Fibroblast of skin of right biceps (primary cell): ENCODE results near the gene ACSL3.
A peak's percentile ranks its signal among the peaks of the same experiment; 100 is the strongest.

Experiments used
- DNase-seq: peaks from one replicate; pipeline ENCODE4 v3.0.0-alpha.2; 2013

The ACSL3 gene

GRCh38 chr2:222944552-222944951 lies 83.7 kb downstream of the ACSL3 start:
- DNase-seq: peak; percentile 32

DNA sequence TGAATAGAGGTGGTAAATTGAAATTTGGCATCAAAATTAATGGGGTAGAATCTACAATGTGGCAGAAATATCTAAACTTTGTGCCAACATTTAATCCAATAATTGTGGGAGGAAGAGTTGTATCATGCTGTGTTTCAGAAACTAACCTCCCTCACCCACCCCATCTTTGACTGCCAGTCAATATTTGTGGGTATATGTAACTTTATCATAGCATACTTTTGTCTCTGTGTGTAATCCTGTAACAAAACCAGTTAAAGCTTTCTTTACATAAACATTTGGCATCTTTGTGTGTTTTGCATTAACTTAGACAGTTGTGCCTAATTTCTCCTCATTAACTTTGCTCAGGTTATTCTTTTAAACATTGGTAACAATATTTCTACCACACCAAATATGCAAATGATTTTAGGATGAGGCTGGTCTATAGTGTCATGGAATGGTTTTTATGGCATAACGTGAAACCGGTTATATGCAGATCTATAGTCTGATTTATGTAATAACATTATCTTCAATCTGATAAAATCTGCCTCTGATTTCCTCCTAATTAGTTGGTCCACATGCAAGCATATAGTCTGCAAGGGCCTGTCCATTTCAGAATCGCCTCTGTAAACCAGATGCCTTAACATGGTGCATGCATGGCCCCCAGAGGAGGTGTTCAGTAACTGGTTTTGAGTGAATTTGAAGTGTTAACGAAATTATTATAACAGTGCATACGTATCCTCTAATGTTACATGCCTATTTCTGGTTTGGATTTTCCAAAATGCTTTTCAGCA lies 84.3 kb downstream of the ACSL3 start:
- DNase-seq: no peak

DNA sequence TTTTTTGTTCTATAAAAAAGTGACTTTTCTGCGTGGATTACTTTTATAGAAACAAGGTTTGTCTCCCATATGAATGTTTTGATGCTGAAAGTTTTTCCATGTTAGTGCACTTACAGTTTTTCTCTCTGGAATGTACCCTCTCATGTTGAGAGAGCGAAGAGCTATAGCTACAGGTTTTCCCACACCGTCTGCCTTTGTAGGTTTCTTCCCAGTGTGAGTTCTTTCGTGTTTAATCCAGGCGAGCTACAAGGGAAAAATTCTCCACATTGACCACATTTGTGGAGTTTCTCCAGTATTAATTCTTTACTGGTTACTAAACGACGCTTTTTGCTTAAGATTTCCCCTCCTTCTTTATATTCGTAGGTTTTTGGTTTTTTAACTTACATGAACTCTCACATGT lies 85.1 kb downstream of the ACSL3 start:
- DNase-seq: peak; percentile 30

GRCh38 chr2:222946700-222947287 lies 86.0 kb downstream of the ACSL3 start:
- peak; percentile 56 for DNase-seq

DNA sequence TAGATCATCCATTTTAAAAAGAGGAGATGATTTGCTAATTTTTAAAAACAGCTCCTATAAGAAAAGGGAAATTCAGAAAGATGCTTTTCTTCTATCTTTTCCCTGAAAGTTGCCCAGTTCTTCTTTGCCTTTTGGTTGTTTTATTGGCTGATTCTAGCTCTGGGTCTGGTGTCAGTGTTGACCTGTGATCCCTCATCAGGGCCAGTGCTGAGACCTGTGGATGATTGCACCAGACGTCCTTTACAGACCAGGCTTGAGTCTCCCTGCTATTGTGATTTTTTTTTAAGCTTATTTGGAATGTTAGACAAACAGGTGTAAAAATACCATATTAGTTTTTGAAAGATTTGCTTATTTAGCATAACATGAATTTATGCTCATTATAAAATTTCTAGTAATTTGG lies 88.2 kb downstream of the ACSL3 start:
- no peak for DNase-seq

DNA sequence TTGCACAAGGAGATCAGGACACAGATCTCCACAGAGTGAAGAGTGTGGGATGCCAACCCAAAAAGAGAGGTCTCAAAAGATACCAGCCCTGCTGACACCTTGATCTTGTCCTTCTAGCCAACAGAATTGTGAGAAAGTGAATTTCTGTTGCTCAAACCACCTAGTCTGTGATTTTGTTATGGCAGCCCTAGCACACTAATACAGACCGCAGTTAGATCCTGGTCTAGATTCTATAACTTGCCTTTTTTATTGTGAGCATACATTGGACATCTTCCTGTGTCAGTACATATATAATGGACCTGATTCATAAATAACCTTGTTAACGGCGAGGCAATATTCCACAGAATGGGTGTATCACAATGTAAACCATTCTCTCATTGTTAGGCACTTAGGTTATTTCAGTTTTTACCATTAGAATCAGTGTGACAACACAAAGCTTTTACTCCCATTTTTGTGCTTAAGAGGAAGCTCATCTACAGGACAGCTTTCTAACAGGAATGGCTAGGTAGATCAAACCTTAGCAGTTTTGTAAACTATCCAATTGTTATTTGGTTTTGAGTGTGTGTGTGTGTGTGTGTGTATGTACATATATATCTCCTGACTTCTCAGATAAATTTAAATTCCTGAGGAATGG lies 89.0 kb downstream of the ACSL3 start:
- no peak for DNase-seq

DNA sequence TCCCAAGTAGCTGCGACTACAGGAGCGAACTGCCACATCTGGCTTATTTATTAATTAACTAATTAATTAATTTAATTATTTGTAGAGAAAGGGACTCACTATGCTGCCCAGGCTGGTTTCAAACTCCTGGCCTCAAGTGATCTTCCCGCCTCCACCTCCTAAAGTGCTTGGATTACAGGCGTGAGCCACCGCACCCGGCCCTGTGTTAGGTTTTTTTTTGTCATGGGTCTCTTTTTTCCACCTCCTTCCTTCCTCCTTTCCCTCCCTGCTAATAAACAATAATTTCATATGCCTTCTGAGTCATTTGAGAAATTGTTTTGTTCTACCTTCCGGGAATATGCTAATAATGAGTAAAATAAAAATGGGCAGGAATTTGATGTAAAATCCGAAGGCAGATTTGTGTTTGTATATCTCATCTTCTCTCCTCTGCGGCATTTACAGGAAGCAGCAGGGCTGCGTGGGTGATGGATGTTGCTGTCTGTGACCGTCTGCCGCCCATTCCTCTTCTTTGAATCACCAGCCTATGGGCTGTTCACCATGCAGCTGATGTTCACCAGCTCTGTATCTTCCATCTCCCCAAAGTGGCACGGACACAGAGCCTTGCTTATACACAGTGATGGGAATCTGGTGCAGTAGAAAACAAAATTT lies 89.9 kb downstream of the ACSL3 start:
- DNase-seq: peak; percentile 91

DNA sequence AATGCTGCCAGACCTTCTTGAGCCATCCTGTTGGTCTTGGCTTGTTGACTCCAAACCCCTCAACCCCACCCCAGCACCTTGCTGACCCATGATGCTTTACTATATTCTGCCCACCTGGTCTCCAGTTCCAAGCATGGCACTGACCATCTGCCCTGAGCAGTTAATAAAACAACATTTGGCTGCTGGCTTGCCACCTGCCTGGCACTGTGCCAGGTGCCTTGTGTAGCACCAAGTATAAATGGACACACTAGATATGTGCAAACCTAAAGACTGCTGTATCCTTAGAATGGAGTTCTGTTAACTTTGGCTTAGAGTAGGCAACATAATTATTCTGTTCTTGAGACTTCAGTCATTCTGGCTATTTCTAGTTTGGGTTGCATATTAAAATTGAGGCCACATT lies 91.4 kb downstream of the ACSL3 start:
- DNase-seq: no peak

DNA sequence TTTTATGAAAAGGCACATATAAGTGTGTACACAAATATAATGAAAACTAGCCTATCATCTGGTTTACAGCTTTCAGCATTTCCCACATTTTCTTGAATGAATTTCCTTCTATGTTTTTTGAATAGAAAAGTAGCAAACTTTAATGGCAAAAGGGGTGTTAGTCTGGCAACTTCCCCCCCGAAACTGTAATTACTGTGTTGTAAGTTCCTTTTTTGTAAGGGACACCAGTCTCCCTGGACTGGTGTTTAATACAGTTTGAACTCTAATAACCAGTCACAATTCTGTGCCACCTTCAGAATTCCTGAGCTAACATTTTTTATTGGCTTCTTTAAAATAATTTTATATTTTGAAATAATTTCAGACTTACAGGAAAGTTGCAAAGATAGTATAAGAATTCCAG lies 94.2 kb downstream of the ACSL3 start:
- DNase-seq: no peak

DNA sequence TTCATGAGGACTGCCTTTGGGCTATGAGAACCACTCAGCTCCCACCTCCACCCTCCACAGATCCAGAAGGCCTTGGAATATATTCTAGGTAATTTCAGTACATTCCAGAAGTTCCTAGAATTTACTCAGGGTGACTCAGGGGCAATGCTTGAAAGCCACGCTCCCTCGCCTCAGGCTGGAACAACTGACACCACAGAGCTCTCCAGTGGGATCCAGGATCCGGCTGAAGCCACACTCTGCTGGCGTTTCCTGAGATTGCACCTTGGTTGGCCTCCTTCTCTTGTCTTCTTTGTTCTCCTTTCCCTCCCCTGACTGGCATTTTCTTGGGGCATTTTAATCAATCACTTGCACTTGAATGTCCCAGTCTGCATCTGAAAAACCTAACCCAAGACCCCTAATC lies 98.5 kb downstream of the ACSL3 start:
- DNase-seq: peak; percentile 95

GRCh38 chr2:222960126-222960525 lies 99.3 kb downstream of the ACSL3 start:
- DNase-seq: peak; percentile 77

DNA sequence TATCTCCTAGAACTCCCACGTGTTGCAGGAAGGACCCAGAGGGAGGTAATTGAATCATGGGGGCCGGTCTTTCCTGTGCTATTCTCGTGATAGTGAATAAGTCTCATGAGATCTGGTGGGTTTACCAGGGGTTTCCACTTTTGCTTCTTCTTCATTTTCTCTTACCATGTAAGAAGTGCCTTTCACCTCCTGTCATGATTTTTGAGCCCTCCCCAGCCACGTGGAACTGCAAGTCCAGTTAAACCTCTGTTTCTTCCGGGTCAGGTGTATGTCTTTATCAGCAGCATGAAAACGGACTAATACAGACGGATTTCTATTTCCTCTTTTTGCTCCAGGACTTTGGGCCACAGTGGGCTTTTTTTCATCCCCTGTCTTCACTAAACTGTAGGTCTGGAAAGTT lies 102.8 kb downstream of the ACSL3 start:
- DNase-seq: no peak

GRCh38 chr2:222964376-222965031 lies 103.7 kb downstream of the ACSL3 start:
- DNase-seq: no peak

DNA sequence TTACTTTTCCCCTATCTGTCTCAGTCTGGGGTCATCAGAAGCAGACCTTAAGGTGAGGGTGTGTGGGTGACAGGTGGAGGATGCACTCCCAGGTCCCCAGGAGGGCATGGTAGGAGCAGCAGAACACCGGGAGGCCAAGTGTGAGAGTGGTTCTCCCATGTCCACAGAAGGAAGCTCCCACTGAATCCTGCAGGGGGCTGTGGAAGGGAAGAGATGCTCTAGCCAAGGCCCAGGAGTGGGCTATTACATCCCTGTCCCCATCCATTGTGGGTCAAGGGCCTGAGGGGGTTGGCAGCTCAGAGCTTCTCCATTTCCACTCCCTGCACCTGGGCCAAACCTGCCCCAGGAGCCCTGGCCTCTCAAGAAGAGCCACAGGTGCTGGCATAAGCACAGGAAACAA lies 104.7 kb downstream of the ACSL3 start:
- no peak for DNase-seq

DNA sequence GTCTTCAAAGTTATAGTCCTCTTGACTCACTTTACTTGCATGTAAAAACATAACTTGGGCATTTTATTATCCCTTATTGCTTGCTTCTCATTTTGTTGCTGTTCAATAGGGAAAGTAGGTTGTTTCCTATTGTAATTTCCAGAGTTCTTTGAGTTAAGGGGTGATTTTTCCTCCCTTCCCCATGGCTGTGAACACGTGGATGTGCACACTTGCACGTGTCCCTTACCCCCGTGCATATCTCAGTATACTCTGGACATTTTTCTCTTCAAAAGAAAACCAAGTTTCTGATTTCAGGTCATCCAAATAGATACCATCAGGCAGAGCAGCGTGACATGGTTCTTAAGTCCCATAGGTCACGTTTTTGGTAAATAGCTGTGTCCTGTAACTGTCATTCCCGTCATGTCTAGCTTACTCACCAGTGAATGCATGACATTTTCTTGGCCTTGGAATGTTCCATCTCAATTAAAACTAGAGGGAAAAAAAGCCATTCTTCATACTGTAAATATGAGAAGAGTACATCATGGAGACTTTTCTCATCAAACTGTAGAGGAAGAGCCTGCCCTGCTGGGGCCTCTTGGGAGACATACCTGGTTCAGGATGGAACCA lies 107.8 kb downstream of the ACSL3 start:
- no peak for DNase-seq

DNA sequence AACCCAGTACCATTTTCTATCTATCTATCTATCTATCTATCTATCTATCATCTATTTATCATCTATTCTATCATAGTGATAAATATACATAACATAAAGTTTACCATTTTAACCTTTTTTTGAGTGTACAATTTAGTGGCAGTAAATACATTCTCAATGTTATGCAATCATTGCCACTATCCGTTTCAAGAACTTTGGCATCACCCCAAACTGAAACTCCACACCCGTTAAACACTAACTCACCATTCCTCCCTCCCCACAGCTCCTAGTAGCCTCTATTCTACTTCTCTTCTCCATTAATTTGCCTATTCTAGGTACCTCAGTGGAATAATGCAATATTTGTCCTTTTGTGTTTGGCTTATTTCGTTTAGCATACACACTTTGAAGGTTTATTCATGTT lies 108.7 kb downstream of the ACSL3 start:
- peak; percentile 63 for DNase-seq

DNA sequence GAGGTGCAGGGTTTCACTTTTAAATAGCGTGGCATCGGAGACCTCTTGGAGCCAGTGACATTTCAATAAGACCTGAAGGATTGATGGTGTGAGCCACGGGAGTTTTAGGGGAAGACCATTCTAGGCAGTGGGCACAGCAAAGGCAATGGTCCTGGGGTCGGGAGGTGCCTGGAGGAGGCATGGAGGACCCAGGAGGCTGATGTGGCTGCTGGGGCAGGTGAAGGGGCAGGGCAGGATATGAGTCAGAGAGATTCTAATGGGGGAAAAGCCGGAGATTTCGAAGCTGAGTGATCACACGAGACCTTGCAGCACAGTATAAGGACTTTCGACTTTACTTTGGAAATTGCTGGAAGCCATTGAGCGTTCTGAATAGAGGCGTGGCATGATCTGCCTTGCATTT lies 111.6 kb downstream of the ACSL3 start:
- DNase-seq: no peak

DNA sequence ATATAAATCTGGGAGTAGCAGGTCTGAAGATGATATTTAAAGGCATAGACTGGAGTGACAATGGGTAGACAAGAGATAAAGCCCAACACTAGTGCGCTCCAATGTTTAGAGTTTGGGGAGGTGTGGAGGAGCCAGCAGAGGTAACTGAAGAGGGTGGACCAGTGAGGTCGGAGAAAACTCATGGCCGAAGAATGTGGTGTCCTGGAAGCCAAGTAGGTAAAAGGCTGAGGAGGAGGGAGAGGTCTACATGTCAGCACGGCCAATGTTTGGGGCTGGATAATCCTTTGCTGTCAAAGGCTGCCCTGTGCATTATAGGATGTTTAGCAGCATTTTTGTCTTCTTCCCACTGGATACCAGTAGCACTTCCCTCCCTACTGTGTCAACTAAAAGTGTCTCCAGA lies 112.4 kb downstream of the ACSL3 start:
- peak; percentile 50 for DNase-seq

DNA sequence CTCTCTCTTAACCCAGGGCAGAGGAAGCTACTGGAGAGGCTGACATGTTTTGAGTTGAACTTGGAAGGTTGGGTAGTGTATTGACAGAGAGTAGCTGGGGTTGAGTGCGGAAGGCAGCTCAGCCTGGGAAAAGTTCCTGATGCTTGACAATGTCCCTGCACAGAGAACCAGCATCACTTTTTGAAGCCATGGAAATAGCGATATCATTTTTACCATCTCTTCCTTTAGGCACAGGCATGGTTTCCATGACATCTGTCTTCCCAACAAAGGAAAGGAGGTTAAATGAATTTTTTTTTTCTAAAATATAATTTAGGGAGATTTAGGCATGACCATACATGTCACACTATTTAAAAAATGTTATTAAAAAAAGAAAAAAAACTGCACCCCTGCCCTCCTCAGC lies 112.9 kb downstream of the ACSL3 start:
- no peak for DNase-seq

DNA sequence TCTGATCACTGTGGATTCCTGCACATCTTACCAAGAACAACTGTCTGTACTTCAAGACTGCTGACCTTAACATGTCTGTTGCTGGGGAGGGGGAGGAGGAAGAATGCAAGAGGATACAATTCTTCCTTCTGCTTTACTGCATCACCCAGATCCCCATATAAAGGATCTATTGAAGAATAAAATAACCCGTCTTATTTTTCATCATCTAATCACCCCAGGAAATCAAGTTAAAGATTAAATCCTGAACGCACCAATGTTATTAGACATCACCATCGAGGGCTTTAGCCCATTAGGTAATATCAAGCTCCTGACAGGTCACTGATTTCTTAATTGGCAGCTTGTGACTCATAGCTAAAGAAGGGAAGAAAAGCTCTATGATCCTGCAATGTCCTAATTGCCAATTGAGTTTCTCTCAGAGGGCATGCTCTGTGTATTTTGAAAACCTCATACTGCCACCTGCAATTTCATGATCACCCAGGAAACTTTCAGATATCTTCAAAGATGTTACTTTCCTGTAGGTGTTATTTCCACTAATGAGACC lies 115.8 kb downstream of the ACSL3 start:
- peak; percentile 38 for DNase-seq

- no peak for DNase-seq
Measured at GRCh38 chr2:222977121-222977520, 116.3 kb downstream of the ACSL3 start.

DNA sequence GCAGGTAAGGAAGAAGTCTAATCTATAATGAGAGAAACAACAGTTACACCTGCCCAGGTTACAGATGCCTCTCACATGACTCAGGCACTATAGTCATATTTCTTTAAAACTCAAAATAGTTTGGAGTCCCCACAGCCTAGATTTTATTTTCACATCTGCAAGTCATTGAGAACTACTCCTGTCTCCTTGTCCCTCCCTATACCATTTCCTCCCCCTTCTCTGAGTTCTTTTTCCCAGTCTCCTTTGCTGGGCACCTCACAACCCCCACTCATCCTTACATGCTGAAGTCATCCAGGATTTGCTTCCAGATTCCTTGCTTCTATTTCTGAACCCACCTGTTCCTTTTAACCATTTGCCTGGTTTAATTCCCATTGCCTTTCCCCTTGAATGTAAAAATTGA lies 118.0 kb downstream of the ACSL3 start:
- peak; percentile 53 for DNase-seq

- no peak for DNase-seq
Measured at GRCh38 chr2:222979484-222979883, 118.6 kb downstream of the ACSL3 start.
